ENCODE results near the gene RBKS.
"Not testable (repeated sequence)": the region's sequence is repeated elsewhere in the genome, so short reads cannot be mapped to it uniquely, and the experiment has no call there.

The RBKS gene

GRCh38 chr2:27870724-27871123 is 19.5 kb downstream of the RBKS start:
- no peak for DNase-seq

- no peak for DNase-seq
Measured at GRCh38 chr2:27869763-27870162, 20.4 kb downstream of the RBKS start.

- no peak for DNase-seq
Measured at GRCh38 chr2:27866237-27866636, 23.9 kb downstream of the RBKS start.

GRCh38 chr2:27863955-27864354 is 26.2 kb downstream of the RBKS start:
- not testable (repeated sequence) for DNase-seq

GRCh38 chr2:27863146-27863545 is 27.0 kb downstream of the RBKS start:
- no peak for DNase-seq

GRCh38 chr2:27860111-27860510 is 30.1 kb downstream of the RBKS start:
- no peak for DNase-seq

- no peak for DNase-seq
Measured at GRCh38 chr2:27857417-27858172, 32.6 kb downstream of the RBKS start.

- no peak for DNase-seq
Measured at GRCh38 chr2:27856956-27857355, 33.2 kb downstream of the RBKS start.

- DNase-seq: no peak
Measured at GRCh38 chr2:27856386-27856785, 33.8 kb downstream of the RBKS start.

- DNase-seq: no peak
Measured at GRCh38 chr2:27855476-27855875, 34.7 kb downstream of the RBKS start.

GRCh38 chr2:27854229-27854862 is 35.8 kb downstream of the RBKS start:
- DNase-seq: no peak

GRCh38 chr2:27852691-27853090 is 37.5 kb downstream of the RBKS start:
- DNase-seq: no peak

GRCh38 chr2:27849558-27850205 is 40.5 kb downstream of the RBKS start:
- no peak for DNase-seq

- no peak for DNase-seq
Measured at GRCh38 chr2:27847333-27847732, 42.9 kb downstream of the RBKS start.

- DNase-seq: peak in 1 of 2 experiments; percentile 2
Measured at GRCh38 chr2:27844821-27845255, 45.3 kb downstream of the RBKS start.

GRCh38 chr2:27843992-27844391 is 46.2 kb downstream of the RBKS start:
- DNase-seq: no peak

- no peak for DNase-seq
Measured at GRCh38 chr2:27842894-27843293, 47.3 kb downstream of the RBKS start.

GRCh38 chr2:27839022-27839618 is 51.1 kb downstream of the RBKS start:
- DNase-seq: no peak

- DNase-seq: no peak
Measured at GRCh38 chr2:27838502-27838901, 51.7 kb downstream of the RBKS start.

GRCh38 chr2:27833931-27834330 is 56.3 kb downstream of the RBKS start:
- no peak for DNase-seq

GRCh38 chr2:27832396-27832795 is 57.8 kb downstream of the RBKS start:
- no peak for DNase-seq

- no peak for DNase-seq
Measured at GRCh38 chr2:27831279-27832050, 58.7 kb downstream of the RBKS start.

GRCh38 chr2:27830656-27831055 is 59.5 kb downstream of the RBKS start:
- no peak for DNase-seq

Measured in cerebellar nuclear complex (tissue), 1 donor.